Measurements from ENCODE around the gene C21orf58. TPM values are rescaled to one million over a fixed set of nuclear protein-coding genes. Genes with fewer than 3 reads are reported as not detected.

Gene C21orf58
- total RNA-seq, 6 donors from 2014 or later, result 3.2 to 35.6 (median 6.7) TPM

- Histone ChIP-seq H3K36me3 (peaks cover 24 to 83% (median 71%) of the 10 kb centered on the region in 4 donors), H3K27me3 (no peaks in the 10 kb centered on the region), H3K4me3 (no peak overlapping the region), H3K9me3 (no peaks in the 10 kb centered on the region), H3K4me1 (no peaks in the 10 kb centered on the region), H3K27ac (no peak overlapping the region)
- no peak for ATAC-seq (ENCODE audit: low FRiP score in 2 of 2)
- no peak for DNase-seq
- 88% methylated on average over 4 of the region's 4 CpGs for WGBS, 2 donors
- TF ChIP-seq CTCF (IDR thresholded peaks at IDR 0.05) (no peak), POLR2AphosphoS5 (IDR thresholded peaks at IDR 0.05) (no peak), EP300 (IDR thresholded peaks at IDR 0.05) (no peak)
Observed at GRCh38 chr21:46357335-46357604, 33.6 kb upstream of the C21orf58 start.

- ATAC-seq (ENCODE audit: low FRiP score in 2 of 2), result peak in 1 of 2 donors; percentile 15
- no peak for DNase-seq
- Histone ChIP-seq H3K27ac (no peak overlapping the region), H3K9me3 (no peaks in the 10 kb centered on the region), H3K4me1 (no peaks in the 10 kb centered on the region), H3K36me3 (peaks cover 25 to 83% (median 74%) of the 10 kb centered on the region in 4 donors), H3K4me3 (no peak overlapping the region), H3K27me3 (no peaks in the 10 kb centered on the region)
- TF ChIP-seq CTCF (IDR thresholded peaks at IDR 0.05) (no peak), POLR2AphosphoS5 (IDR thresholded peaks at IDR 0.05) (no peak)
- WGBS, 2 donors, result 86 to 91% methylated on average over 12 to 23 of the region's 23 CpGs
Observed at GRCh38 chr21:46356494-46357334, 33.0 kb upstream of the C21orf58 start.

GRCh38 chr21:46356005-46356338 lies 32.3 kb upstream of the C21orf58 start:
- WGBS, 2 donors, result 95 to 96% methylated on average over 8 to 13 of the region's 13 CpGs
- Histone ChIP-seq H3K9me3 (no peaks in the 10 kb centered on the region), H3K4me3 (no peak overlapping the region), H3K4me1 (no peaks in the 10 kb centered on the region), H3K27me3 (no peaks in the 10 kb centered on the region), H3K36me3 (peaks cover 29 to 84% (median 75%) of the 10 kb centered on the region in 4 donors), H3K27ac (no peak overlapping the region)
- no peak for DNase-seq
- no peak for ATAC-seq (ENCODE audit: low FRiP score in 2 of 2)
- TF ChIP-seq EP300 (IDR thresholded peaks at IDR 0.05) (no peak), POLR2A (IDR thresholded peaks at IDR 0.05) (no peak), POLR2AphosphoS5 (IDR thresholded peaks at IDR 0.05) (no peak), CTCF (IDR thresholded peaks at IDR 0.05) (no peak)

GRCh38 chr21:46355161-46356004 lies 31.7 kb upstream of the C21orf58 start:
- Histone ChIP-seq H3K4me3 (no peak overlapping the region), H3K36me3 (peaks cover 33 to 86% (median 77%) of the 10 kb centered on the region in 4 donors), H3K27me3 (no peaks in the 10 kb centered on the region), H3K4me1 (no peaks in the 10 kb centered on the region), H3K27ac (no peak overlapping the region), H3K9me3 (no peaks in the 10 kb centered on the region)
- WGBS, 2 donors, result 94 to 95% methylated on average over 7 to 31 of the region's 33 CpGs
- ATAC-seq (ENCODE audit: low FRiP score in 2 of 2), result no peak
- no peak for DNase-seq
- TF ChIP-seq CTCF (IDR thresholded peaks at IDR 0.05) (no peak), POLR2AphosphoS5 (IDR thresholded peaks at IDR 0.05) (no peak), POLR2A (IDR thresholded peaks at IDR 0.05) (no peak), EP300 (IDR thresholded peaks at IDR 0.05) (no peak)

Measured in upper lobe of left lung (tissue), 6 donors.